ENCODE measurements around the gene PIKFYVE.

DNA sequence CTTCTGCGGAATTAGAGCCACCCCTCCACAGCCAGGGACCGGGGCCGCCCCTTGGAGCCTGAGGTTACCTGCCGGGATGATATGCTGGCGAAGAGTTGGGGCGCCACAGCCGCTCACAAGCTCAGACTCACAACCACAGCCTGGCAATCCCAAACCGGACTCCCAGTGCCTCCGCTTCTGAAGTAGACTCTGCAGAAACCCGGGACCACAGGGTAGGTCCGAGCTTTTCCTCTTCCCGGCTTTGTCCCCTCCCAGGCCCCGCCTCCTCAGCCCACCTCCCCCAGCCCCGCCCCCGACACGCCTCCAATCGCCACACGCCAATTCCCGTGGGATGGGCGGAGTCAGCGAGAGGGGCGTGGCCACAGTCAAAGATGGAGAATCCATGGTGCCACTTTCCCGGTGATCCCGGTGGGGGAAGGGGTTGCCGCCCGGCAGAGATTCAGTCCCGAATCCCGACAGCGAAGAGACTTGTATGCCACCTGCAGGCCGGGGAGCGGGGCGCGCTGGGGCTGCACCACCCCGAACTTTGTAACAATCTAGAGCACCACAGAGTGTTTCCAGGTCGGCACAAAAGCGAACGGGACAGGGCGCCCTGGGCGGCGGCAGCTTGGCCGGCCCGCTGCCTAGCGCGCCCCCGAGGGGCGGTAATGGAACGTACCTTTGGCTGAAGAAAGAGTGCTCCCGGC, 11.0 kb upstream of the PIKFYVE start, which contains the start of gene IDH1:
- TF ChIP-seq, protein P1, sequence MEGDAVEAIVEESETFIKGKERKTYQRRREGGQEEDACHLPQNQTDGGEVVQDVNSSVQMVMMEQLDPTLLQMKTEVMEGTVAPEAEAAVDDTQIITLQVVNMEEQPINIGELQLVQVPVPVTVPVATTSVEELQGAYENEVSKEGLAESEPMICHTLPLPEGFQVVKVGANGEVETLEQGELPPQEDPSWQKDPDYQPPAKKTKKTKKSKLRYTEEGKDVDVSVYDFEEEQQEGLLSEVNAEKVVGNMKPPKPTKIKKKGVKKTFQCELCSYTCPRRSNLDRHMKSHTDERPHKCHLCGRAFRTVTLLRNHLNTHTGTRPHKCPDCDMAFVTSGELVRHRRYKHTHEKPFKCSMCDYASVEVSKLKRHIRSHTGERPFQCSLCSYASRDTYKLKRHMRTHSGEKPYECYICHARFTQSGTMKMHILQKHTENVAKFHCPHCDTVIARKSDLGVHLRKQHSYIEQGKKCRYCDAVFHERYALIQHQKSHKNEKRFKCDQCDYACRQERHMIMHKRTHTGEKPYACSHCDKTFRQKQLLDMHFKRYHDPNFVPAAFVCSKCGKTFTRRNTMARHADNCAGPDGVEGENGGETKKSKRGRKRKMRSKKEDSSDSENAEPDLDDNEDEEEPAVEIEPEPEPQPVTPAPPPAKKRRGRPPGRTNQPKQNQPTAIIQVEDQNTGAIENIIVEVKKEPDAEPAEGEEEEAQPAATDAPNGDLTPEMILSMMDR (optimal IDR thresholded peaks at IDR 0.05 in 1 of 3, IDR thresholded peaks at IDR 0.05 in 1 of 3, conservative IDR thresholded peaks at IDR 0.05 in 1 of 3; ENCODE audit: extremely low read depth in 1 of 3, insufficient read depth in 2 of 3, low read length in 3 of 3), result peak; percentile 47 to 61 (median 54)
- TF ChIP-seq EZH2 (IDR thresholded peaks at IDR 0.05; ENCODE audit: low read length), result no peak
